NCI-H1436 treated with DMSO at 0.1 percent for 48 hours (cell line): Measurements from ENCODE around the gene CDK3.

ENCODE experiments used
- DNase-seq: peaks from one replicate; lab custom pipeline; 2025; lab: John Stamatoyannopoulos, UW

CDK3 gene

DNA sequence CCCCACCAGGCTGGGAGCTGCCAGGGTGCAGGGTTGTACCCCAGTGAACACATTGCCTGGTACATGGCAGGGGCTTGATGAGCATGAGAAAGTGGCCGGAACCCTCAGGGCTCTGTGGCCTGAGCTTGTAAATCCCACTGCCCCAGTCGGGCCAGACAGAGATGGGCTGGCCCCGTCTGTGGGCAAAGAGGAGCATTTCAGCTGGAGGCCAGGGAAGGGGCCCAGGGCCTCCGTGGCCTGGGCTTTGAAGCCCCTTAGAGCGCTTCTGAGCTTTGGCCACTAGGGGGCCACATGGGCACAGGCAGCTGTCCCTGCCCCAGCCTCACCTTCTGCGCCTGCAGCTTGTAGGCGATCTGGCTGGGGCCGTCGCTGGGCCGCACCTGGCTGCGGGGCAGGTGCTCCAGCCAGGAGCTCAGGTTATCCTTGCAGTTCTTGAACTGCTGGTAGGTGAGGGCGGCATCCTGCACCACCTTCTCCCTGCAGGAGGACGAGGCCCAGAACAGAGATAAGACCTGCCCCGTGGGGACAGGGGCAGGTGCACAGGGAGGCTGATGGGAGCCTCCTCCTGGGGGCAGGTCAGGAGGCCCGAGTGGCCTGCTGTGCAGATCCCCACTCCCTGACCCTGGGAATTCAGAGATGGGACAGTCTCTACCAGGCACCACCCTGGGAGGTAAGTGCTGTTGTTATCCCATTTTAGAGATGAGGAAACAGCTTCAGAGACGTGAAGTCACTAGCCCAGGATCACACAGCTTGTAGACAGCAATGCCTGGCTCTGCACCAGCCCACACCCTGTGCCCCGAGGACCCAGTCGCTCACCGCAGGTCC lies 13.7 kb downstream of the CDK3 start:
- DNase-seq = peak; percentile 44

DNA sequence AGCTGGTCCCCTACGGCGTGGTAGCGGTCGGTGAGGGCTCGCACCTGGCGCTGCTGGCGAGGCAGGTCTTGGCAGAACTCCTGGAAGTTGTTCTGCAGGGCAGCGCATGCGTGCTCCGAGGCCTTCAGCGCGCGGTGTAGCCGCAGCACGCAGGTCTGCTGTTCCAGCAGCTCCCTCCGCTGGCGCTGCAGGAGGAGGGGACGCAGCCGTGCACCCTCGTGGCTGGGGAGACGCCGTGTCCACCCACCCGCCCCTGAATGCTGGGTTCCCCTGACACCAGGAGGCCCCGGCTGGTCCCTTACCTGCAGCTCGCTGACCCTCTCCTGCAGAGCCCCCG lies 14.2 kb downstream of the CDK3 start:
- peak; percentile 23 for DNase-seq

DNA sequence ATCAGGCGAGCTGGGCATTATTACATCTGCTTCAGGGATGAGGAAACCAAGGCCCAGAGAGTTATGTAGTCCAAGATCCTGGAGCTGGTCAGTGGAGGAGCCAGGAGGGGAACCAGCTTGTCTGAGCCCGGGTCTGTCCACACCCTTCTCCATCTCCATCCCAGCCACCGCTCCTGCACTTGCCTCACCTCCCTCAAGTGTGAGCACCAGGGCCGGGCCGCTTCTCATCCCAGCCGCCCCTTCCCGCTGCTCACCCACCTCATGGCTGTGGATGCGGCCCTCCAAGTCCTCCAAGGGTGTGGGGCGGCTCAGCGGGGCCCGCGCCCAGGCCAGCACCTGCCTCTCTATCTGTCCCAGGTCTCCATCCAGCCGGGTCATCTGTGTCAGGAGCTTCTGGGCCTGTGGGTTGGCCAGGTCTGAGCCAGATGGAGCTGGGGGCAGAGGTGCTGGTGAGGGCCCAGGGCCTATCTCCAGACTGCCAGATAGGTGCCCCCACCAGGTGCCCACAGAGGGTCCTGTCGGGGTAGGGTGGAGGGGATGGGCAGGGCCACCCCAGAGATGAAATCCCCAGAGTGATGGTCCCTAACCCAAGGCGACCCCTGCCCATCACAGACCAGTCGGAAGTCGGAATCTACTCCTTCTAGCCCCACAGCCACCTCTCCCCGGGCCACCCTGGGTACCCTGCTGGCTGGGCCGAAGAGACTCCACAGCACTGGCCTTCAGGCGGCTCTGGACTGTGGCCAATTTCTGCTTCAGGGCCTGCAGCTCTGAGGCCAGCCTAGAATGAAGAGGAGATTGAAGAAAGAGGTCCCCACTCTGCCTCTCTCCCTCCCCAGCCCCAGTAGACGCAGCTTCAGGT lies 17.1 kb downstream of the CDK3 start:
- DNase-seq = no peak

DNA sequence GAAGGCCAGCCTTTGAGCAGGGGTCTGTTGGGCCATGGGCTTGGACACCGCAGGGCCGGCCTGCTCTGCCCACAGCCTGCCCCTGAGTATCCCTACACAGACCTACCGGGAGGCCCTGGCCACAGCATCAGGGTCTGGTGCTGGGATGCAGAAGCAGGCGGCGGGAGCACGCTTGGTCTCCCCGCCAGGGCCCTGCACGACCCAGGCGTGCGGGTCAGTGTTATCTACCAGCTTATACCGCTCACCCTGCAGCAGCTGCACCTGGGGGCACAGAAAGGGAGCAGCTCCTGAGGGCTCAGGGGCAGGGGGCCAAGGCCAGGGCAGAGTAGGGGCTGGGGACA lies 17.7 kb downstream of the CDK3 start:
- DNase-seq = no peak

DNA sequence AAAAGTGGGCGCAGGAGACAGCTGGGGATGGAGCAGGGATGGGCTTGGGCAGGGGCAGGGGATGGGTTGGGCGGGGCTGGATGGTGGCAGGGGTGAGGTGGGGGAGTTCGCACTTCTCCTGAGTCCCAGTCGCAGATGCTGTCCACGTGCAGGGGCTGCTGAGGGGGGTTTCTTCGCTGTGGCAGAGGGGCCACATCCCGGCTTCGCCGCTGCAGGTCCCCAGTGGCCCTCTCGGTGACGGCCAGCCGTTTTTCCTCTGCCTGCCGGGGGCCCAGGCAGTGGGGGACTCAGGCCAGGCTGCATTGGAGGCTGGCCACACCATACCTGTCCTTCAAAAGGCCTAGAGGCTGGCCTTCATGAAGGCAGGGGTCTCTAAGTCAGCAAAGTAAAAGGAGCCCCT lies 18.1 kb downstream of the CDK3 start:
- no peak for DNase-seq

DNA sequence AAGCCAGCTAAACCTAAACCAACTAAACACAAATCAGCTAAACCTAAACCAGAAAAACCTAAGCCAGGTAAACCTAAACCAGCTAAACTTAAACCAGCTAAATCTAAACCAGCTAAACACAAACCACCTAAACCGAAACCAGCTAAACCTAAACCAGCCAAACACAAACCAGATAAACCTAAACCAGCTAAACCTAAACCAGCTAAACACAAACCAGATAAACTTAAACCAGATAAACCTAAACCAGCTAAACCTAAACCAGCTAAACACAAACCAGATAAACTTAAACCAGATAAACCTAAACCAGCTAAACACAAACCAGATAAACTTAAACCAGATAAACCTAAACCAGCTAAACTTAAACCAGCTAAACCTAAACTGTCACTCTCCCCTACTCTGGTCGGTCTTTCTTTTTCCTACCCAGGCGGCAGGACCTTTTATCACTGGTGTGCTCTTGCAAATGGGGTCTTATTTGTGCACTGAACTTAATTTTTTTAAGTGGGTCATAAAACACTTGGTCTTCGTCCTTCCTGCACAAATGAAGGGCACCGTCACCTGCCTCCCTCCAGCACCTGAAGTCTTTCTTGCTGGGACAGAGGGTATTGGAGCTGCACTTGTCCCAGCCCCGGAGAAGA lies 19.3 kb downstream of the CDK3 start:
- DNase-seq = no peak

DNA sequence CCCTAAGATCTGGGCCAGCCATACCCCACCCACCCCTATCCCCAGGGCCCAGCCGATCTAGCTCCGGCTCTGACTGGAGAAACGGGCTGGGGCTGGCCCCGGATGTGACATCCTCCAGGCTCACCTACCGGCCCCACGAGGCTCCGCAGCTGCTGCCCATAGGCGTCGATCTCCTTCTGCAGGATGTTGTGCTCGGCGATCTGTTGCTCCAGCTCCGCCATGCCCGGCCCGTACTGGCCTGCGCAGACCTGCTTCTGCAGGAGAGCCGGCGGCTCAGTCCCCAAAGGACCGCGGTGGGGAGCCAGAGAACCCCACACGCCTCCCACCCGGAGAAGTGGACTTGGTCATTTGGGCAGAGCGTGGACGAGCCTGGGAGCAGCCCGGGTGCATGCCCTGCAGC lies 21.6 kb downstream of the CDK3 start:
- no peak for DNase-seq

DNA sequence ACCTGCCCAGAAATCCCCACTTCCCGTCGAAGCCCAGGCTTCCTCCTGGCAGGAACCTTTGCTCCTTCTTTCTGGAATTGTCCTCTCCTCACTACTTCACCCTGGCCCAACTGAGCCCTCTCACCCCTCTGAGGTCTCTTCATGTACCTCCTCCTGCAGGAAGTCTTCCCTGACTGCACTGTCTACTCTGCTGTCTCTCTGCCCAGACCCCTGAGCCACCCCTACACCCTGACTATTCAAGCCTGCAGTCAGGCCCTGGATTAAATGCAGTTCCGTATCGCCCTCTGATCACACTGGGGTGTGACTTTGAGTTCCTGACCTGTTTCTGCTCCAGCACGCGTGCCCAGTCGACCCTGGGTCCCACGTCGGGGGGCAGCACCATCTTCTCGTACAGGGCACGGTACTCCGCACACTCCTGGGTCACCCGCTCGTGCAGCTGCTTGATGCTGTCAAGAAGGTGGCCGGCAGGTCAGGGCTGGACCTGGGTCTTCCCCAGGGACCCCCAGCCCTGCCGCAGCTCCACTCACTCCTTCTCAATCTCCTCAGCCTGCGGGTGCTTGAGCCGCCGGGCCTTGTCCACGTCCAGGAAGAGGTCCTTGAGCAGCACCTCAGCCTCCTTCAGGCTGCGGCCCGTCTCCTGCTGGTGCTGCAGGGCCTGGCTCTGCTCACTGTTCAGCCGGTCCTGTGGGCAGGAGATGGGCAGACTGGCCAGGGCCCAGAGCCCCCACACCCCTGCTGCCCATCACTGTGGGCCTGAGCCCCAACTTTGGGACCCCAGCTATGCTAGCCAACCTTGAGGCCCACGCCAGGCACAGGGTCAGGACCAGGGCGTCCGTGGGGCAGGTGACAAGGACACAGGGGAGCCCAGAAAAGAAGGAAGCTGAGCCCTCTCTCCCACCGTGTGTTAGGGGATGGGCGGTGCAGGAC lies 22.6 kb downstream of the CDK3 start:
- no peak for DNase-seq

DNA sequence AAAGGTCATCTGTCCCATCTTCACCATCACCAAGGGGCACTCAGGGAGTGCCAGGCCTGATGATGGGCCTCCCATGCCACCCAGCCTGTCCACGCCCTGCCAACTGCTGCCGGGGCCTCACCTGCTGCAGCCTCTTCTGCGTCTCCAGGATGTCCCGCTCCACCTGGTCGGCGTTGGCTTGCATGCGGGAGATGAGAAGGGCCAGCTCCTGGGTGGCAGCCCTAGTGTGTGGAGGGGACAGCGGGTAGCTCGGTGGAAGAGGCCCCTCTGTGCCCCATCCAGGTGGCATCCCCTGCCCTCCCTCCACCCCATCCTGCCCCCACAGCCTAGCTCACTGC lies 23.2 kb downstream of the CDK3 start:
- no peak for DNase-seq

DNA sequence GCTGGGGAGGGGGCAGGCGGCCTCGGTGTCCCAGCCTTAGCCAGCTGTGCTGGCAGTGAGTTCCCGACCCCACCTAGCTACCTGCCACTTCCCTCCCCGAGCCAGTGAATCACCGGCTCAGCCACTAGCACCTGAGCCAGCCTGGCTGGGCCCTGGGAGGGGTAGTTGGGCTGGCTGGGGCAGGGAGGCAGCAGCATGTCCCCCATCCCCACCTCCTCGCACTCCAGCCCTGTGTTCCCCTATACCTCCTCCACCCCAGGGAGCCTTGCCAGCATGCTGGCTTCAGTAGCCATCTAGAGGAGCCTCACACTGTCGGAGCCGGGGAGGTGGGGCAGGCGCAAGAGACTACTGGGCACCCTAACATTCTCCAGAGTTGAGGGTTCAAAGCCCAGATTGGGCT lies 23.7 kb downstream of the CDK3 start:
- no peak for DNase-seq

DNA sequence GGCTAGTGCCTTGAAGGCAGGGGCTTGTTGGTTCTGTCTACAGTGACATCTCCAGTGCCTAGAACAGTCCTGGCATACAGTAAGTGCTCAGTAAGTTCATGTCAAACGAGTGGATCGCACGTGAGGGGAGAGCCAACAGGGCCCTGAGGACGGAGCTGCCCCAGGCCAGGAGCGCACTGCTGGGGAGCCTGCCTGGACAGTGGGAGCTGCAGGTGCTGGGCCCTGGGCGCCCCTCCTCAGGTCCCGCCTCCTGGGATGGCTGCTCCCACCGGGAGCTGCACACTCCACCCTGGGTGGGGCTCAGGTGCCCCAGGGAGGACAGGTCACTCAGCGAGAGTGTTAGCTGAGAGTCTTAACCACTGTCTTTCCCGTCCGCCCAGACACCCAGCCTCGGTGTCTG lies 24.6 kb downstream of the CDK3 start:
- DNase-seq = no peak

DNA sequence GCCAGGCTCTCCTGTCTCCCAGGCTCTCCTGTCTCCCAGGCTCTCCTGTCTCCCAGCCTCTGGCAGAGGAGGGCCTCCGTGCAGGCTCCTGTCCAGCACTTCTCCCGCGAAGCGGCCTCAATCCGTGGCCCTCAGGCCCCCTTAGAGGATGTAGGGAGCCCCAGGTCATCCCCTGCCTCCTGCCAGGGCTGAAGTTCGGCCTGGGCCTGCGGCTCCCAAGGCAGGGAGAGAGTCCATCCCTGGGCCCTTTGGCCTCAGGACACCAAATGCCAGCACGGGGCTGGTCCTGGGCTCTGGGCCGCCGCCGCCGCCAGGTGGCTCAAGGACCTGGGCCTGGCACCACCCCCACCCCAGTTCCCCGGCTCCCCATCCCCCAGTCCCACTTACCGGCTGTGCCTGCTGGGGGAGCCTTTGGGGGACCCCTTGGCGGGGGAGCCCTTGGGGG lies 26.1 kb downstream of the CDK3 start:
- DNase-seq = no peak

DNA sequence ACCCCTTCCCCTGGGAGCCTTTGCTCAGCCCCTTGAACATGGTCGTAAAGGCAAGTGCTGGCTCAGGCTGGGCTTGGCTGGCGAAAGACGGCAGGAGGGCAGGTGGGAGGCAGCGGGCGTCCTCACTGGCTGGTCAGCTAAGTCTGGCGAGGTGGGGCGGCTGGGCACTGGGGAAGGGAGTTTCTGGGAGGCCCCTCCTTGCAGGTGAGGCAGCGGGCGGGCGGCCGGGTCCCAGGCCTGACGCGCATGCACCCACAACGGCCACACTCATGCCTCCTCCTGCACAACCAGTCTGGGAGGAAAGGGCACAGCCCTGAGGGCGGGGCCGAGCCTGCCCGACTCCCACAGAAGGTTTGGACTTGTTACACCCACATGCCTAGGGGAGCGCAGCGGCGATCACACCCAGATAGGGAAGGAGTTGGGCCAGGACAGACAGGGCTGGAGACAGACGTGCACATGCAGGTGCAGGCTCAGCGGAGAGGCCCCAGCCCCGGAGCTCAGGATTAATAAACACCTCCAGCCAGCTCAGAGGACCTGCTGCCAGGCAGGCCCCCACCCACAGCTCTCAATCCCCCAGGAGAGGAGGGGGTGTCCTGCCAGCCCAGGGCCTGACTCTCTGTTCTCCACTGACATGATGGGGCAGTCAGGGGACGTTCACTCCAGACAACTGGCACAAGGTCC lies 26.6 kb downstream of the CDK3 start, which contains the start of gene EVPL:
TSS of gene EVPL (minus strand) at position 148 of the 681 bp plus-strand sequence. CDS start at position 40, 108 bp downstream.
- no peak for DNase-seq

DNA sequence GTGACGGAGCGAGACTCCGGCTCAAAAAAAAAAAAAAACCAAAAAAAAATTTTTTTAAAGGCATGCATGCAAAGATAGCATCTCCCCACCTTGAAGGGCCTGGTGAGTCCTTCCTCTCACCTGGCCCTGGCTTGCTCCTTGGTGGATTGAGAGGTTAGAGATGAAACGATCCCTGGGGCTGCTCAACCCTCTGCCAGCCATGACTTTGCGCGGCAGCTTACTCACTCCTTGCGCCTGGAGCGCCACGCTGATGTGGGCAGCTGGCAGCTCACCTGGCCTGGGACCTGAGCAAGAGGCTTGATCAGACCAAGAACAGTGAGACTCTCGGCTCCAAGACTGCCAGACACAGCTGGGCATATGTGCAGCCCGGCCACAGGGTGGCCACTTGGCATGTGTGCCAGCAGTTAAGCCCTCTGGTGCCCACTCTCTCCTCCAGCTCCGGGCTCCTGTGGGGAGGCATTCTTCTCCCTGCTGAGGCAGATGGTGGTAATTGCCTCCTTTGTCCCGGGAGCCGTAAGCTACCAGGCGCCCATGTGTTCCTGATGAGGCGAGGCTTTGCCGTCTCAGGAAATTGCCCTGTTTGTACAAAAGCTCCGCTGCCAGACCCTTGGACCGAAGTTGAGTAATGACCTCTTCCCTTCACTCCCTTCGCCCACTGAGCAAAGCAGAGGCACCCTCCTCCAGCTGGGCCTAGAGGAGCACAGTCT lies 31.6 kb downstream of the CDK3 start:
- no peak for DNase-seq

DNA sequence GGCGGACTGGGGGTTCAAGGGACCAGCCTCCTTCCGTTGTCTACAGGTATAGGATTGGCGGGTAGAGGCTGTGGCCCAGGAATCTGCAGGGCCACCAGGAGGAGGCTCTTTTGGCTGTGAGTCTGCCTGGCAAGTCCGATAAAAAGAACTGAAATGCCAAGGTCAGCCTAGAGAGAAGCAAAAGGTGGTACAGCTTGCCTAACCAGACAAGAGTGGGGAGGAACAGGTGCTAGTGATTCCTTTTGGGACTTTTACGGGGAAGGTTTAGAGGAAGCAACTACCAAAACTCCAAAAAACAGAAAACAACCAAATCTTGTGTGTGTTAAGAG lies 32.1 kb downstream of the CDK3 start:
- DNase-seq = no peak

DNA sequence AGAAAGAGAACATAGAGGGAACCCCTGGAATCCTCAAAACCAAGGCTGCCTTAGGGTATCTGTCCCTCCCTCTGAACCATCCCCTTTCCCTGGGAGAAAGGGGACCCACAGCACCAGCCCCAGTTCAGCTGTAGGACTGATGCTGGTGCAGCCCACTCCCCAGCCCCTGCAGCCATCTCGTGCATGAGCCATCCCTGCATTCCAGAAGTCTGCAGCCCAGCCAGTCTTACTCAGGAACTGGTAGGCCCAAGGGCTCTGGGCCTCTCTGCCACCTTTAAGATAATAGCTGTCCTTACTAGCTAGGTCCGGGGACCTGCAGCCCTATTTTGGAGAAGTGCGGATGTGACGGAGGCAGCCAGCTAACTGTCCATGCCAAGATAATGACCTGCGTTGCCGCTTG lies 32.5 kb downstream of the CDK3 start:
- no peak for DNase-seq

DNA sequence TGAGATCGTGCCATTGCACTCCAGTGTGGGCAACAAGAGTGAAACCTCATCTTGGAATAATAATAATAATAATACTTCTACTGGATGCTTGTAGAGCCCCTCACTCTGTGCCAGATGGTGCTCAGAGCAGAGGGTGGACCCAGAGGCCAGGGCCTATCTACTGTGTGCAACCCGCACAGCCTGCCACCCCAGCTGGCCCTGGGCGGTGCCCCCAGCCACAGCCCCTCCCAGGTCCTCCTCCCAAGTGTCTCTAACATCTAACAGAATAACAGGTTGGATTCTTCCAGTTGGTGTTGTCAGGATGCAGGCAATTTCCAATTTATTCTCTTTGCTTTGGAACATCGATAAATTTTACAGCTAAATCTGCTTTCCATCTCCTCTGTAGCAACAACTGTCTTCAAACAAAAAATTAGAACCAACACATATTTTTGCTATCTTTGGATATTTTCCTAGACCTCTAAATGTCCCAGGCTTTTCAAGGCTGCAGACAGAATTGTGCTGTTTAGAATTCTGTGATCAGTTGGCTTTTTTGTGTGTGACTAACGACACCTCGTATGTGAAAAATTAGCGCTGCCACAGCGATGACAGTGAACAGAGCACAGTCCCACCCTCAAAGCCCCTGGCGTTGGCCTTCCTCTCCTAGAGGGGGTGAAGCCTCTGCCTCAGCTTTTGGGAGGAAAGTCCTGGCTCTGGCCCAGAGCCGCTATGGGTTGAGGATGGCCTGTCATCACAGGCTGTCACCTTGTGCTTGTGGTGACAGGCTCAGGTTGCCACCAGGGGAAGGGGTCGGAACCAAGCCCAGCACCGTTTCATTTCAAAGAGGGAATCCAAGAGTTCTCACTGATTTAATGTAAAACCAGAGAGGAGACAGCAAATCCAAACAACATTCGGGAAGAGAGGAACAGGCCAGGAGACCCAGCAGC lies 34.0 kb downstream of the CDK3 start:
- no peak for DNase-seq

DNA sequence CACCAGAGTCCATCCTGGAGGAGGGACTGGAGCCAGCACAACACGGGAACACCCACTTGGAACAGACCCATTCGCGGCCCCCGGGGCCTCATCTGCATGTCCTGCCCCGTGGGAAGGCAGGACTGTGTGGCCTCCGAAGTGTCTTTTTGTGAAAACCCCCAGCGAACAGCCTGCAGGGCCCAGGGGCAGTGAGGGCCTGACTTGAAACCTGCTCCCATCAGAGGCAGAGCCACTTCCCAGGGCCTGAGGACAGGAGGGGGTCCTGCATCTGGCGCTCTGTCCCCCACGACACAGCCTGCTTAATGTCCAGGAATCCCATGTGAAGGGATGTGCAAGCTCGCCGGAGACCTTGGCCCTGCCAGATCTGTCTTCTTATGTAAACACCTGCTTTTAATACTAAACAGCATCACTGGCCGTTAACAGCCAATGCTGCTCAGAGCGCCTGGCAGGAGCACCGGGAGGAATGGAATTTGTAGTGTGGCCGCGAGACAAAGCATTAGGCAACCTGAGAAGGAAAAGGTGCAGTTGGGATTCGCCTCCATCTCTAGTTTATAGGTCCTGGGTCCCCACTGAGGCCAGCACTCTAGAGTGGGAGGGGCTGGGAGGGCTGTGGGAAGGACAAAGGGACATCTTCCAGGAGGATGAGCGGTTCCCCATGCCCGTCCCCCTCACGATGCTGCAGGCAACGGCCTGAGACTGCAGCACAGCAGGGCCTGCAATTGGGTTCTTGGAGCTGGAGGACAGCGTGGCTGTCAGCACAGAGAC lies 36.0 kb downstream of the CDK3 start:
- no peak for DNase-seq

DNA sequence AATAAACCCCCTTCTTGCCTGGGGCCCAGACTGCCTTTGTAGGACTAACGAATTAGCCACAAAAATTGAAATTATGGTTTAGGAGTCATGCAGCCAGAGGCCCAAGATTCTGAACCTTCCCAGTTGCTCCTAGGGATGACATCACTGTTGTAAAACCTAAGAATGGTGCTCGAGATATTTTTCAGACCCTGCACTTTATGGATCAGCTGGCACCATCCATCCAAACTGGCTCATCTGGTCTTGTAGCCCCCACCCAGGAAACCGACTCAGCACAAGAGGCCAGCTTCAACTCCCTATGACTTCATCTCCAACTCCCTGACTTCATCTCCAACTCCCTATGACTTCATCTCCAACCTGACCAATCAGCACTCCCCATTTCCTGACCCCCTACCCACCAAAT lies 37.4 kb downstream of the CDK3 start:
- no peak for DNase-seq
